ENCODE data around the gene CTXN3. TPM values are rescaled to one million over a fixed set of nuclear protein-coding genes. Genes with fewer than 3 reads are reported as not detected.

Gene CTXN3
- total RNA-seq, 6 experiments from 2014 or later, result not detected

GRCh38 chr5:127602481-127602880 lies 46.4 kb upstream of the CTXN3 start:
- Histone ChIP-seq H3K4me3 (no peak overlapping the region), H3K4me1 (no peaks in the 10 kb centered on the region), H3K36me3 (no peaks in the 10 kb centered on the region), H3K27me3 (no peaks in the 10 kb centered on the region), H3K9me3 (no peaks in the 10 kb centered on the region), H3K27ac (no peak overlapping the region)
- ATAC-seq (no peak), DNase-seq (no peak)
- 67% methylated on average over 3 of the region's 3 CpGs for WGBS (ENCODE audit: insufficient coverage, low coverage, low lambda C conversion rate, missing lambda C conversion rate)
- TF ChIP-seq POLR2A (IDR thresholded peaks at IDR 0.05) (no peak), CTCF (IDR thresholded peaks at IDR 0.05) (no peak)
- intact Hi-C loops (cut with DNase I), result no loop called here

- no peak for ATAC-seq
- H3K27me3 ChIP-seq, result no peaks in the 10 kb centered on the region
- intact Hi-C loops (cut with DNase I), result no loop called here
Measured at GRCh38 chr5:127602896-127603844, 45.7 kb upstream of the CTXN3 start.

GRCh38 chr5:127608077-127608660 lies 40.7 kb upstream of the CTXN3 start:
- TF ChIP-seq POLR2A (IDR thresholded peaks at IDR 0.05) (no peak), CTCF (IDR thresholded peaks at IDR 0.05) (no peak)
- H3K27ac ChIP-seq, result no peak overlapping the region
- 68% methylated on average over 6 of the region's 6 CpGs for WGBS (ENCODE audit: insufficient coverage, low coverage, low lambda C conversion rate, missing lambda C conversion rate)

More at GRCh38 chr5:127602896-127603844, 45.7 kb upstream of the CTXN3 start:
- Histone ChIP-seq H3K36me3 (no peaks in the 10 kb centered on the region), H3K27ac (no peak overlapping the region), H3K4me1 (no peaks in the 10 kb centered on the region), H3K4me3 (no peak overlapping the region), H3K9me3 (no peaks in the 10 kb centered on the region)
- no peak for DNase-seq
- 22% methylated on average over 8 of the region's 8 CpGs for WGBS (ENCODE audit: insufficient coverage, low coverage, low lambda C conversion rate, missing lambda C conversion rate)
- TF ChIP-seq CTCF (IDR thresholded peaks at IDR 0.05) (no peak), POLR2A (IDR thresholded peaks at IDR 0.05) (no peak)

GRCh38 chr5:127609011-127609410 lies 39.9 kb upstream of the CTXN3 start:
- Histone ChIP-seq H3K27ac (no peak overlapping the region), H3K27me3 (no peaks in the 10 kb centered on the region), H3K9me3 (no peaks in the 10 kb centered on the region), H3K4me1 (no peaks in the 10 kb centered on the region), H3K4me3 (no peak overlapping the region), H3K36me3 (no peaks in the 10 kb centered on the region)
- WGBS (ENCODE audit: insufficient coverage, low coverage, low lambda C conversion rate, missing lambda C conversion rate), result 26% methylated on average over 2 of the region's 2 CpGs
- ATAC-seq (no peak), DNase-seq (no peak)
- TF ChIP-seq POLR2A (IDR thresholded peaks at IDR 0.05) (no peak), CTCF (IDR thresholded peaks at IDR 0.05) (no peak)
- intact Hi-C loops (cut with DNase I), result no loop called here

More at GRCh38 chr5:127608077-127608660, 40.7 kb upstream of the CTXN3 start:
- DNase-seq (no peak), ATAC-seq (no peak)
- Histone ChIP-seq H3K36me3 (no peaks in the 10 kb centered on the region), H3K9me3 (no peaks in the 10 kb centered on the region), H3K4me3 (no peak overlapping the region), H3K27me3 (no peaks in the 10 kb centered on the region), H3K4me1 (no peaks in the 10 kb centered on the region)
- intact Hi-C loops (cut with DNase I), result no loop called here
